Stomach (tissue), 9 donors: ENCODE data around the gene LTBP4. TPM values are rescaled to one million over a fixed set of nuclear protein-coding genes. Genes with fewer than 3 reads are reported as not detected.

Experiments
- DNase-seq, 2 donors: peaks; one replicate each; pipeline versions ENCODE4 v3.0.0 to v3.0.0-alpha.2; 2013 to 2019
- H3K27ac ChIP-seq, 5 donors: fragments of 200-600 bp in 4 of 5; sonication (generic) in 4 of 5; one replicate each; pipeline ENCODE4 v1.5.1; 2013 to 2019; ENCODE audit warnings: mild to moderate bottlenecking in 1 of 5, moderate library complexity in 1 of 5
- H3K27me3 ChIP-seq, 3 donors: fragments of 200-600 bp; sonication (generic); one replicate each; pipeline ENCODE4 v1.5.1; 2017 to 2019; ENCODE audit warnings: mixed run types in 1 of 3
- H3K36me3 ChIP-seq, 4 donors: fragments of 200-600 bp; sonication (generic); 1 replicate in 3 of 4; 2 replicates in 1 of 4; pipeline ENCODE4 v1.5.1; 2016 to 2019
- H3K4me1 ChIP-seq, 4 donors: fragments of 200-600 bp; sonication (generic); one replicate each; pipeline ENCODE4 v1.5.1; 2016 to 2019
- H3K4me3 ChIP-seq, 4 donors: fragments of 200-600 bp; sonication (generic) in 3 of 4; one replicate each; pipeline ENCODE4 v1.5.1; 2016 to 2019; ENCODE audit warnings: mild to moderate bottlenecking in 1 of 4
- H3K9me3 ChIP-seq, 4 donors: fragments of 200-600 bp; sonication (generic); one replicate each; pipeline ENCODE4 v1.5.1; 2016 to 2019
- CTCF ChIP-seq, 7 experiments: fragments of 450-650 bp in 4 of 7; fragments of 200-600 bp in 3 of 7; sonication (generic) in 3 of 7; IDR thresholded peaks; one replicate each; pipeline ENCODE4 v1.5.1; 2016 to 2019; ENCODE audit warnings: antibody characterized with exemption in 7 of 7, control low read depth in 2 of 7, mild to moderate bottlenecking in 1 of 7
- EP300 ChIP-seq: sonication (generic); formaldehyde crosslinking; IDR thresholded peaks from one replicate; pipeline ENCODE4 v1.6.1; 2017; ENCODE audit warnings: antibody characterized with exemption
- POLR2A ChIP-seq, 4 donors: fragments of 450-650 bp; IDR thresholded peaks; one replicate each; pipeline ENCODE4 v1.6.1; 2016; ENCODE audit warnings: antibody characterized with exemption in 4 of 4, control low read depth in 2 of 4, mild to moderate bottlenecking in 1 of 4, moderate library complexity in 1 of 4
- POLR2AphosphoS5 ChIP-seq, 3 donors: sonication (generic); formaldehyde crosslinking; IDR thresholded peaks; one replicate each; pipeline ENCODE4 v1.6.1; 2016; ENCODE audit warnings: antibody characterized with exemption in 3 of 3
- WGBS, 5 donors: extraction: QIAGEN DNeasy Blood & Tissue Kit in 3 of 5; methylation state at CpG; one replicate each; pipeline versions ENCODE4 v1.1.5 to v1.1.7; 2013 to 2018; 5-methylcytosine and 5-hydroxymethylcytosine counted together
- intact Hi-C: fragments of 100-400 bp; cut with DNase I; formaldehyde crosslinking; loops from one replicate; pipeline ENCODE4 v1.15.1; 2023; ENCODE audit warnings: low total_unique reads
- polyA plus RNA-seq, 3 donors: library from polyadenylated mRNA; stranded (reverse); fragments of 200-250 nt; gene quantifications; one replicate each; pipeline ENCODE4 v1.2.3, GENCODE V29; 2013
- total RNA-seq, 5 donors: library from RNA; depleted of rRNA; stranded (reverse); fragments of >200 nt; gene quantifications; one replicate each; pipeline versions ENCODE4 v1.1.0 to v1.2.3, GENCODE V29; 2014 to 2016
- donor health status: healthy with polysubstance abuse.
- donor health status: Bipolar disorder and iron deficiency.
- donor health status: healthy.

The LTBP4 gene
- total and polyA plus RNA-seq, 8 donors, result 66.1 to 1,027 (median 139) TPM

DNA sequence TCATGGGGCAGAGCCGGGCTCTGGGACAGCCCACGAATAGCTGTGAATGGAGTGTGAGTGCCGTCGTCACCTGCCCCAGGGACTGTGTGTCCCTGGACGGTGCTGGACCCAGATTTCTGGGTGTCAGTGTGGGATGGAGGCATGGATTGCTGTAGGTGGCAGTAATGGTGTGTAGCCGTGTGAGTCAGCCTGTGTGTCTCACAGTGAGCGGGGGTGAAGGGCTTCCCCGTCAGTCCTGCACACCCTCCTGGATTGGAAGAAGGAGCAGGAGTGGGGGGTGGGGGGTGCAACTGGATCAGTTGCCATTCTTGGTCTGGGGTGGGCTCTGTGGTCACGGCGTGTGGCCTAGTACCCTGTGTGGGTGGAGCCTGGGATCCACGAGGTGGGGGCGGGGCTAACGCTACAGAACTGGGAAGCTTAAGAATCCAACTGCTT lies 6.5 kb upstream of the LTBP4 start:
- H3K27ac ChIP-seq, result no peak overlapping the region
- peak in 1 of 2 donors; percentile 30 for DNase-seq
- H3K4me1 ChIP-seq, result peaks cover 17 to 33% (median 32%) of the 10 kb centered on the region in 4 donors
- peaks cover 3 to 51% (median 24%) of the 10 kb centered on the region in 3 donors for H3K27me3 ChIP-seq
- WGBS, 5 donors, result 24 to 30% (median 25%) methylated on average over 11 to 13 of the region's 13 CpGs
- TF ChIP-seq POLR2AphosphoS5 (IDR thresholded peaks at IDR 0.05) (no peak), EP300 (no peak), POLR2A (IDR thresholded peaks at IDR 0.05) (no peak), CTCF (IDR thresholded peaks at IDR 0.05) (no peak)
- H3K36me3 ChIP-seq, result peaks cover 0 to 16% (median 9%) of the 10 kb centered on the region in 4 donors
- no peaks in the 10 kb centered on the region for H3K9me3 ChIP-seq
- H3K4me3 ChIP-seq, result no peak overlapping the region
- intact Hi-C loops, result loop anchor here (5.0 kb wide), 1 partner anchor 67 kb away; no protein-coding TSS in a partner anchor

- TF ChIP-seq POLR2AphosphoS5 (IDR thresholded peaks at IDR 0.05), result no peak
- TF ChIP-seq POLR2A (IDR thresholded peaks at IDR 0.05), result no peak
- TF ChIP-seq CTCF (IDR thresholded peaks at IDR 0.05), result no peak
- no peak for TF ChIP-seq EP300
- Histone ChIP-seq H3K36me3 (no peaks in the 10 kb centered on the region), H3K9me3 (no peaks in the 10 kb centered on the region), H3K27me3 (peaks cover 3 to 72% (median 43%) of the 10 kb centered on the region in 3 donors), H3K4me3 (peak overlapping the region; percentile 24 to 46 (median 27)), H3K4me1 (peaks cover 28 to 52% (median 52%) of the 10 kb centered on the region in 4 donors), H3K27ac (no peak overlapping the region)
- DNase-seq, result peak; percentile 76 to 81
- 6 to 27% (median 7%) methylated on average over 5 to 51 of the region's 53 CpGs for WGBS, 5 donors
- intact Hi-C loops, result no loop called here
Observed at GRCh38 chr19:40596608-40597328, 4.4 kb upstream of the LTBP4 start.

GRCh38 chr19:40597329-40597838 lies 3.8 kb upstream of the LTBP4 start:
- no peaks in the 10 kb centered on the region for H3K9me3 ChIP-seq
- H3K4me1 ChIP-seq, result peaks cover 33 to 59% (median 58%) of the 10 kb centered on the region in 4 donors
- no peaks in the 10 kb centered on the region for H3K36me3 ChIP-seq
- DNase-seq, result no peak
- intact Hi-C loops, result no loop called here
- WGBS, 5 donors, result 8 to 18% (median 11%) methylated on average over 13 to 18 of the region's 18 CpGs
- no peak for TF ChIP-seq POLR2A (IDR thresholded peaks at IDR 0.05)
- TF ChIP-seq CTCF (IDR thresholded peaks at IDR 0.05), result no peak
- TF ChIP-seq POLR2AphosphoS5 (IDR thresholded peaks at IDR 0.05), result no peak
- H3K27ac ChIP-seq, result no peak overlapping the region
- H3K4me3 ChIP-seq, result peak overlapping the region; percentile 24 to 46 (median 27)
- peaks cover 3 to 78% (median 47%) of the 10 kb centered on the region in 3 donors for H3K27me3 ChIP-seq

DNA sequence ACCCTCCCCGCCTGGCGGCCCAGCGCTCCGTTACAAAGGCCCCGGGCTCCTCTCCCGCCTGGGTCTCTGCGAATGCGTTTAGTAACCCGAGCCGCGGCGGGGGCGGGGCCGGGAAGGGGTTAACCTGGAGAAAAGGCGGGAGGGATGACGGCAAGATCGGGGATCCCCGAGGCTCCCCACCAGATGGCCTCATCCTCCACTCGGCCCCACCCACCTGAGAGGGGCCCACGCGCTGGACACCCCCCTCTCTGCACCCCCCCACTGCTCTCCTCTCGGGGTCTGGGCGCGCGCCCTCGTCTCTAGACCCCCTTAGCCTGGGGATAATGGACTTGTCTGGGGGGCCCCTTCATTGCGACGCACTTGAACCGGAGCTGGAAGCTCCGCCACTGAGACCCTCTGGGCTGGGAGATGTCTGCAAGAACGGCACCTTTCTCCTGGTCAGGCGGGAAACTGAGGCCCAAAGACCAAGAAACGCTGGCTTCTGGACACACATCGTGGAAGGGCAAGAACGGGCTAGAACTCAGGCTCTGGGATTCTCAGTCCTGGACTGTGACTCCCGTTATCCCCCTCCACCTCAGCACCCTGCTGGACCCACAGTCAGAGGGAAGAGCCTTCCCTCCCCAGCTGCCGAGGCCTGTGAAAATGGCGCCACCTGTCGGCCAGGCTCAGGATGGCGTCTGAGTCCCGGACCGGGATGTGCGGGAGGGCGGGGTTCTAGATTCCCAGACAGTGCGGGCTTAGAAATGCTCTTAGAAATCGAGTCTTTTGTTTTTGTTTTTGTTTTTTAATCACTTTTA lies 2.9 kb upstream of the LTBP4 start:
- H3K9me3 ChIP-seq, result no peaks in the 10 kb centered on the region
- H3K36me3 ChIP-seq, result no peaks in the 10 kb centered on the region
- peak overlapping the region in 1 of 4 donors; percentile 5 for H3K4me3 ChIP-seq
- WGBS, 5 donors, result 1 to 3% (median 2%) methylated on average over 25 to 46 of the region's 46 CpGs
- peaks cover 3 to 83% (median 48%) of the 10 kb centered on the region in 3 donors for H3K27me3 ChIP-seq
- intact Hi-C loops, result no loop called here
- H3K27ac ChIP-seq, result peak overlapping the region in 2 of 5 donors; percentile 29 to 81
- DNase-seq, result peak; percentile 91 to 96
- TF ChIP-seq POLR2A (IDR thresholded peaks at IDR 0.05), result no peak
- TF ChIP-seq POLR2AphosphoS5 (IDR thresholded peaks at IDR 0.05), result peak in 2 of 3 donors; percentile 59 to 78
- TF ChIP-seq CTCF (IDR thresholded peaks at IDR 0.05), result peak in 6 of 7 experiments; percentile 37 to 97 (median 93)
- peaks cover 42 to 68% (median 68%) of the 10 kb centered on the region in 4 donors for H3K4me1 ChIP-seq
